HG02970 (cell line): Measurements from ENCODE around the gene TMEM253.

Experiments
- ATAC-seq: cut with Tn5 transposase; IDR thresholded peaks from one replicate; pipeline ENCODE4 v1.9.1; 2021; ENCODE audit warnings: mild to moderate bottlenecking, moderate library complexity, moderate number of reproducible peaks; ENCODE audit not compliant: unreplicated experiment, low FRiP score

The TMEM253 gene

GRCh38 chr14:21100931-21101330, at the start of gene TMEM253:
TSS of gene TMEM253 (plus strand) at chr14:21101066. CDS start at chr14:21101344, 278 bp downstream.
- no peak for ATAC-seq

DNA sequence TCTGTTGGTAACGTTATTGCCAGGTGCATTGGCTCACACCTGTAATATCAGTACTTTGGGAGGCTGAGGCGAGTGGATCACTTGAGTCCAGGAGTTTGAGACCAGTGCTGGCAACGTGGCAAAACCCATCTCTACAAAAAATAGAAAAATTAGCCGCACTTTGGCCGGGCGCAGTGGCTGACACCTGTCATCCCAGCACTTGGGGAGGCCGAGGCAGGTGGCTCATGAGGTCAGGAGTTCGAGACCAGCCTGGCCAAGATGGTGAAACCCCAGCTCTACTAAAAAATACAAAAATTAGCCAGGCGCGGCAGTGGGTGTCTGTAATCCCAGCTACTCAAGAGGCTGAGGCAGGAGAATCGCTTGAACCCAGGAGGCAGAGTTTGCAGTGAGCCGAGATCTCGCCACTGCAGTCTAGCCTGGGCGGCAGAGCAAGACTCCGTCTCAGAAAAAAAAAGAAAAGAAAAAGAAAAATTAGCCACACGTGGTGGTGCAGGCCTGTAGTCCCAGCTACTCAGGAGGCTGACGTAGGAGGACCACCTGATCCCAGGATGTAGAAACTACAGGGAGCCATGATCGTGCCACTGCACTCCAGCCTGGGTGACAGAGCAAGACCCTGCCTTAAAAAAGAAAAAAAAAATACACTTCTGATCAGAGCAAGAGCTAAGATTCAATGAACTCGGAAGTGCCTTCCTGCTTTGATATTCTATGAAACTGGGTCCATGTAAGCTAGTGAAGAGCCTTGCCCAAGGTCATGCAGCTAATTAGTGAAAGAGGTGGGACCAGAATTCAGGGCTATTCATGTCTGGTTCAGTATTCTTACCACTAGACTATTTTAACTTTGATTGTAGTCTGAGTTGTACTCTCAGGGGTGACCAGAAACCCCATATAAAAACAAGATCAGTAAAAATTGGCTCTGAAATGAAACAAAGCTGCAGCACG, 47.4 kb upstream of the TMEM253 start:
- ATAC-seq, result no peak

GRCh38 chr14:21054123-21054767, 46.6 kb upstream of the TMEM253 start:
- no peak for ATAC-seq

- ATAC-seq, result no peak
Observed at GRCh38 chr14:21054768-21055145, 46.1 kb upstream of the TMEM253 start.

- ATAC-seq, result no peak
Observed at GRCh38 chr14:21055432-21056117, 45.3 kb upstream of the TMEM253 start.

- ATAC-seq, result no peak
Observed at GRCh38 chr14:21056520-21057163, 44.2 kb upstream of the TMEM253 start.

DNA sequence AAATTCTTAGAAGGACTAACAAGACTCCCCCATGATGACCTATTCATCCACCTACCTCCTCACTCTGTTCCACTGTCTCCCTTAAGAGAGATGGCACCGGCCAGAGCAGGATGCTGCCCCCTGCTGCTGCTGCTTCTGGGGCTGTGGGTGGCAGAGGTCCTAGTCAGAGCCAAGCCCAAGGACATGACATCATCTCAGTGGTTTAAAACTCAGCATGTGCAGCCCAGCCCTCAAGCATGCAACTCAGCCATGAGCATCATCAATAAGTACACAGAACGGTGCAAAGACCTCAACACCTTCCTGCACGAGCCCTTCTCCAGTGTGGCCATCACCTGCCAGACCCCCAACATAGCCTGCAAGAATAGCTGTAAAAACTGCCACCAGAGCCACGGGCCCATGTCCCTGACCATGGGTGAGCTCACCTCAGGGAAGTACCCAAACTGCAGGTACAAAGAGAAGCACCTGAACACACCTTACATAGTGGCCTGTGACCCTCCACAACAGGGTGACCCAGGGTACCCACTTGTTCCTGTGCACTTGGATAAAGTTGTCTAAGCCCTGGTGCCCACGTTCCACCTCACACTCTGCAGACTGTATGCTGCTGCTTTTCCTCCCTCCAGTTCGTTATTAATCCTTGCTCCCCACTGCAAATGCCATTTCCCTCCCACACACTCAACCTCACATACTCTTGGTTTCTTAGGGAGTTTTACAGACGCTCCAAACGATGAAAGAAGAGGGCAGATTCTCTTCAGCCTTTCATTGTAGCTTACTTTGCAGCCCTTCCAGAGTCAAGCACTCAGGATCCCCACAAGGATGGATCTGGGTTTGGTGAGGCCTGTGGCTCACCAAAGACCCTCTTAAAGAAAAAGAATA, 42.8 kb upstream of the TMEM253 start, which contains the start of gene RNASE8:
Gene RNASE8 (plus strand): TSS at position 20 of the 873 bp plus-strand sequence. CDS start 71 bp downstream, at position 91.
- ATAC-seq, result no peak

DNA sequence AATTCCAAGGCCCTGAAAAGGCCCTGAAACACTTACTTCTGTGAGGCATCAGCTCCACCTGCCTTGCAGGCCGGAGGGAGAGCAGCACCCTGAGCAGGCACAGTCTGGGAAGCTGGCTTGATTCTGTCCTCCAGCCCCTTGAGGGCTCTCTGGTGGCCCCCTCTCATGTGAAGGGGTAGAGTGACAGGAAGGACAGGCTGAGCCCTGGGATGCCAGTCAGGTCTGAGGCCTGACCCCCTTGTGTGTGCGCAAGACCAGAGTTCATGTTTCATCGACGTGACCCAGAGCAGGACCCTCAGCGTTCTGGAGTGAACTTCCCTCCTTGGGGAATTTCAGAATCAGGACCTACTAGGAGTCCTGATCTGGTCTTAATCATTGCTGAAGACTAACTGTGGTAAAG, 42.0 kb upstream of the TMEM253 start:
- no peak for ATAC-seq

GRCh38 chr14:21059842-21060613, 40.8 kb upstream of the TMEM253 start:
- no peak for ATAC-seq

DNA sequence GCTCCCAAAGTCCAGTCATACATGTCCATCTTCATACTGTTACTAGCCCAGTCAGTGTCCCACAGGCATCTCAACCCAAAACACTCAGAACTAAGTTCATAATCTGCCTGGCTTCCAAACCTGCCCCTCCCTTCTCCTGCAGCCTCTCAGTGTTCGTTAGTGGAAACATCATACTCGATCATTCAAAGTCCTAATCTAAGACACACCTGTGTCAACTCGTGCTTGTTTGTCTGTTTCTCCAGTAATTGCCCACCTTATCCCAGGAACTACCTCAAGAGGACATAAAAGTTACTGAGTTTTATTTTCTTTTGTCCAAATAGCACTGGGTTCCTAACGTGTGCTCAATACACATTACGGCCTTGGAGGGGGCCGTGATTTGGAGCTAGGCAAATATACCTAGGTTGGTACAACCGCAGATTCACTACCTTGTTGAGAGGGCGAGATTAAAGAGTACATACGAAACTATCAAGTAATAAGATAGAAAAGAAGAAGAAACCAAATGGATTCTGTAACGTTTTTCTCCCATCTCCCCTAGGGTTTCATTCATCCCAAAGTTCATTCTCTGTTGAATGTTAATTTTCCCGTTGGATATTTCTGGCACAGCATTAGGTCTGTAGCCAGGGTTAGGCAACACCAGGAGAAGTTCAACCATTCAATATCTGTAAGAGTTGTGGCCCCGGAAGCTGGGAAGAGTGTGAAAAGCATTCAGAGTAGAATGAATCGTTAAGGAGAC, 40.1 kb upstream of the TMEM253 start:
- no peak for ATAC-seq

GRCh38 chr14:21061347-21061668, 39.6 kb upstream of the TMEM253 start:
- ATAC-seq, result no peak

GRCh38 chr14:21063479-21063878, 37.4 kb upstream of the TMEM253 start:
- no peak for ATAC-seq

DNA sequence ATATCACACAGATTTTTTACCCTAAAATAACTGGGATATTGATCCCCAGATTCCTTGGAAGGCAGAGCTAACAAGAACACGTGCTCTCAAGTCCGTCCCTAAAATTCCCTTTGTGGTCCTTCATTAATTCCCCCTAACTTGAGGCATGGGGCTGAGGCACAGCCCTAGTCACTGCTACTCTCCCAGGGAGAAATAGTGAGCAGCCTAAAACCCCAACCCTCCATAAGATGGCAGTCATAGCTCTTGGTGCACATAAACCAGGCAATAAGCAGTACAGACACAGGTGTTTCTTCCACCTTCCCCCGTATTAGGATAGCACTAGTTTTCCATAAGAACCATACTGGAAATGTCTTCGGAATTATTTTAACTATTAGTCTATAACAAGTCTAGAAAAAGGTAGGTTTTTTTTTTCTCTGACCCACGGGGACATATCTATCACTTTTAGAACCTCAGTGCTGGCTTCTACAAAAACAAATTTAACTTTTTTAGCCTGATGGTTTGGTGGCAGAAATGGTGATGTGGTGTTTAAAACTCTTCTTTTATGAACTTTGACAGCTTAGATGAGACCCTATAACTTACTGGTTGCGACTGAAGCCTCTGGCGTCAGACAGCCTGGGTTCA, 33.9 kb upstream of the TMEM253 start:
- ATAC-seq, result no peak

- no peak for ATAC-seq
Observed at GRCh38 chr14:21068521-21069387, 32.1 kb upstream of the TMEM253 start.

DNA sequence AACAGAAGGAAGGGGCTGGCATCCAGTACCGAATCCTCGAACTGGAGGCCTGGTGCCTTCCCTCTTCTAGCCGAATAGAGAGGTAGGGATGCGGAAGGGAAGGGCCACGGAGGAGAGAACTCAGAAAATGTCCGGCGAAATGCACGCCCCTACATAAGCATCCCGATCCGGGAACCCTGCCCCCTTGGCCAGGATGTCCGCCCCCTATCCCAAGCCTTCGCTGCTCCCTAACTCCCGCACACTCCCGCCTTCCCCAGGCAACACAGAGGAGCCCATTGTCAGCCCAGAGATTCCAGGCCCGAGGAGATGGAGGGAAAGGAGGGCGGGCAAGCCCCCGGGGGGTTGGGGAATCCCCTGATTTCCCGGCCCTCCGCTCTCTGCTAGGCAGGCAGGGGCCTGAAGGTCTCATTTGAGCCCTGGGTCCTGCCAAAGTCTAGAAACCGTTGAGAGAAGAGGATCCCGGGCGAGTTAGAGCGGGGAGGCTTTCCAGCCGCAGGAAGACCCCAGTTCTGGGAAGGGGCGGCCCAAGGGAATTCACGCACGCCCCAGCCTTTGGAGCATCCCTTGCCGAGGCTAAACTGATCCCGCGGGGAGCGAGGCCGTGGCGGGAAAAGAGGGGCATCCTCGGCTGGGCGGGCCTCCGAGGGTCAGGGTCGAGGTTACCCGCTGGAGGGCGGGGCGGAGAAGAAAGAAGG, 31.3 kb upstream of the TMEM253 start:
- no peak for ATAC-seq

DNA sequence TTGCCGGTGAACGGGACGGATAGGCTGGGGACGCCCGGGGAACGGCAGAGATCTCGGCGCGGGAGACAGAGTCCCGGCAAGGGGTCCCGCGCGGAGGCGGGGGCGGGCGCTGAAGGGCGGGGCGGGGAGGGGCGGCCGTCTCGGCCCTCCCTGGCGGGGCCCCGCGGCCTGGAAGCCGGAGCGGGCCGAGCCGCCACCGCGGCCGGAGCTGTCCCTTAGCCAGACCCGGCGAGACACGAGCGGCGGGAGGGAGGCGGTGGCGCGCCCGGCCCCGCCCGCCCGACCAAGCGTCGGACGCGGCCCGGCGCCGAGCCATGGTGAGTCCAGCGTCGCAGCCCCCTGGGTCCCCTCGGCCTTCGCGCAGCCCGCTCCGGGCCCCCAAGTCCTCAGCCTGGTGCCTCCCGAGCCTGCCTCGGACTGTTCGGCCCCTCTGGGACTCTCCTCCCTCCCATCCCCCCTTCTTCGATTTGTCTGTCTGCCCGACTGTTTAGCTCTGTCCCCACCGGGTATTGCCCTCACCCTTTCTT, 30.7 kb upstream of the TMEM253 start, which contains the start of gene ARHGEF40:
Gene ARHGEF40 (plus strand): TSS at position 222 of the 527 bp plus-strand sequence. CDS start 93 bp downstream, at position 315.
- ATAC-seq, result no peak
